ENCODE results near the gene ADAMTS17.

DNA sequence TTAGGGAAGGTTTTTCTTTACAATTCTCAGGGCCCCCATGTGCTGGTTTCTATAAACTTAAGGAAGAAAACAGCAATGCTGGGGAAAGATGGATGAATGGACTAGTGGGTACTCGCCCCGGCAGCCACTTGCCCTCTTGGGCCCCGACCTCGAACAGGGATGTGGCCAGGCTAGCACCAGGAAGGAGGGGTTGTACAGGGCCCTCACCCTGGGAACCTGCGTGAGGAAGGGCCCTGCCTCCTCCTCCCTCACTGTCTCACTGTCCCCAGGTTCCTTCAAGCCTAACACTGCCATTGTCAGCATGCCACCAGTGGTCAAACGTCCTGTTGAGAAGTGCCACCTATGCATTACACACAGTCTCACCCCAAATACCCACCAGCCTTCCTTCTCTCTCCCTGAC, 9.1 kb downstream of the ADAMTS17 start:
- TF ChIP-seq, protein P1, sequence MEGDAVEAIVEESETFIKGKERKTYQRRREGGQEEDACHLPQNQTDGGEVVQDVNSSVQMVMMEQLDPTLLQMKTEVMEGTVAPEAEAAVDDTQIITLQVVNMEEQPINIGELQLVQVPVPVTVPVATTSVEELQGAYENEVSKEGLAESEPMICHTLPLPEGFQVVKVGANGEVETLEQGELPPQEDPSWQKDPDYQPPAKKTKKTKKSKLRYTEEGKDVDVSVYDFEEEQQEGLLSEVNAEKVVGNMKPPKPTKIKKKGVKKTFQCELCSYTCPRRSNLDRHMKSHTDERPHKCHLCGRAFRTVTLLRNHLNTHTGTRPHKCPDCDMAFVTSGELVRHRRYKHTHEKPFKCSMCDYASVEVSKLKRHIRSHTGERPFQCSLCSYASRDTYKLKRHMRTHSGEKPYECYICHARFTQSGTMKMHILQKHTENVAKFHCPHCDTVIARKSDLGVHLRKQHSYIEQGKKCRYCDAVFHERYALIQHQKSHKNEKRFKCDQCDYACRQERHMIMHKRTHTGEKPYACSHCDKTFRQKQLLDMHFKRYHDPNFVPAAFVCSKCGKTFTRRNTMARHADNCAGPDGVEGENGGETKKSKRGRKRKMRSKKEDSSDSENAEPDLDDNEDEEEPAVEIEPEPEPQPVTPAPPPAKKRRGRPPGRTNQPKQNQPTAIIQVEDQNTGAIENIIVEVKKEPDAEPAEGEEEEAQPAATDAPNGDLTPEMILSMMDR (IDR thresholded peaks at IDR 0.05 in 4 of 5, conservative IDR thresholded peaks at IDR 0.05 in 1 of 5): no peak
- TF ChIP-seq POLR2A (IDR thresholded peaks at IDR 0.05): no peak
